ENCODE results near the gene NHS.

- TF ChIP-seq POLR2A (IDR thresholded peaks at IDR 0.05) (no peak), POLR2AphosphoS5 (IDR thresholded peaks at IDR 0.05) (no peak)
These were observed 169.8 kb downstream of the NHS start for GRCh38 chrX:17544821-17545220.
